A673 (cell line): ENCODE results near the gene CALM3. TPM values are rescaled to one million over a fixed set of nuclear protein-coding genes. Genes with fewer than 3 reads are reported as not detected.

ENCODE experiments used
- BruUV-seq: library from RNA; stranded (reverse); fragments of 400-500 nt; replicated peaks from 2 replicates; lab custom pipeline; 2021; lab: Mats Ljungman, UMichigan
- CTCF ChIA-PET: fragments of 300-600 bp; sonication (Branson Sonifier 250); formaldehyde crosslinking; loops from one replicate; lab custom pipeline; 2022; ENCODE audit warnings: antibody characterized with exemption; lab: Charles Lee
- POLR2A ChIA-PET: fragments of 300-600 bp; sonication (Branson Sonifier 250); formaldehyde crosslinking; loops from one replicate; lab custom pipeline; 2022; ENCODE audit warnings: antibody characterized with exemption; ENCODE audit not compliant: low non-redundant PET; lab: Charles Lee
- DNase-seq: peaks from one replicate; pipeline ENCODE4 v3.0.0-alpha.2; 2015; ENCODE audit warnings: low spot score
- H3K27ac ChIP-seq: fragments of 200-600 bp; sonication (generic); 2 replicates; pipeline ENCODE4 v1.5.1; 2016; ENCODE audit warnings: mixed run types, low read depth, mild to moderate bottlenecking, mixed read lengths, antibody characterized with exemption, low read length; ENCODE audit not compliant: poor library complexity, severe bottlenecking
- H3K27me3 ChIP-seq: fragments of 200-600 bp; sonication (generic); replicated peaks from 2 replicates; pipeline ENCODE4 v1.6.1; 2017; ENCODE audit warnings: mixed run types, low read depth, mild to moderate bottlenecking, mixed read lengths, antibody characterized with exemption, low read length; ENCODE audit not compliant: insufficient read depth, poor library complexity
- H3K36me3 ChIP-seq: fragments of 200-600 bp; sonication (generic); 2 replicates; pipeline ENCODE4 v1.6.1; 2016; ENCODE audit warnings: mixed run types, mild to moderate bottlenecking, mixed read lengths, antibody characterized with exemption, low read length; ENCODE audit not compliant: insufficient read depth, poor library complexity, severe bottlenecking
- H3K4me1 ChIP-seq: fragments of 200-600 bp; sonication (generic); 2 replicates; pipeline ENCODE4 v1.6.1; 2017; ENCODE audit warnings: mixed run types, mild to moderate bottlenecking, mixed read lengths, antibody characterized with exemption, low read length; ENCODE audit not compliant: insufficient read depth, poor library complexity, severe bottlenecking
- H3K4me3 ChIP-seq: fragments of 200-600 bp; sonication (generic); 2 replicates; pipeline ENCODE4 v1.5.1; 2016; ENCODE audit warnings: low read depth, mixed run types, mild to moderate bottlenecking, mixed read lengths, low read length; ENCODE audit not compliant: poor library complexity, severe bottlenecking
- H3K9me3 ChIP-seq: fragments of 200-600 bp; sonication (generic); 2 replicates; pipeline ENCODE4 v1.6.1; 2016; ENCODE audit warnings: mixed run types, low read depth, mild to moderate bottlenecking, mixed read lengths, antibody characterized with exemption, low read length; ENCODE audit not compliant: poor library complexity, severe bottlenecking
- CTCF ChIP-seq: fragments of 300-800, 200-600 bp; sonication (generic); conservative IDR thresholded peaks from 2 replicates; pipeline ENCODE4 v1.5.1; 2017; ENCODE audit warnings: low read depth, mild to moderate bottlenecking, antibody characterized with exemption, low read length, moderate library complexity, mixed read lengths
- EZH2 ChIP-seq: fragments of 200-600 bp; sonication (generic); IDR thresholded peaks from 2 replicates; pipeline ENCODE4 v1.6.1; 2017; ENCODE audit warnings: borderline replicate concordance, low read depth, mild to moderate bottlenecking, mixed read lengths, antibody characterized with exemption, low read length; ENCODE audit not compliant: poor library complexity, severe bottlenecking
- intact Hi-C: fragments of 100-400 bp; cut with micrococcal nuclease; formaldehyde crosslinking; loops from one replicate; pipeline ENCODE4 v1.10.0; 2022; ENCODE audit not compliant: unreplicated experiment
- total RNA-seq: library from RNA; stranded (reverse); gene quantifications from 2 replicates; pipeline ENCODE4 v1.2.3, GENCODE V29; 2021

Gene CALM3
- total RNA-seq, 1 experiment from 2014 or later: 272 TPM

GRCh38 chr19:46564701-46565100 lies 36.4 kb upstream of the CALM3 start:
- no peak for TF ChIP-seq EZH2
- TF ChIP-seq CTCF: no peak
- no TSS peak for BruUV-seq
- Histone ChIP-seq H3K36me3 (no peaks in the 10 kb centered on the region), H3K27me3 (no peaks in the 10 kb centered on the region), H3K27ac (no peak overlapping the region), H3K4me3 (no peak overlapping the region), H3K9me3 (no peaks in the 10 kb centered on the region), H3K4me1 (no peaks in the 10 kb centered on the region)
- intact Hi-C loops: no loop called here
- ChIA-PET POLR2A (interaction anchor here (0.6 kb wide), 1 partner anchor 34 kb away, joined by 3 read pairs; no protein-coding TSS in a partner anchor), CTCF (no interaction called here)
- no peak for DNase-seq

GRCh38 chr19:46571495-46571894 lies 29.6 kb upstream of the CALM3 start:
- H3K27ac ChIP-seq: no peak overlapping the region
- H3K27me3 ChIP-seq: no peaks in the 10 kb centered on the region
- intact Hi-C loops: no loop called here
- ChIA-PET POLR2A (no interaction called here), CTCF (interaction anchor here (0.5 to 1.0 kb wide), 5 partner anchors 29 to 899 kb away, joined by 3 read pairs; partner anchors contain the start of gene CALM3)
- H3K4me3 ChIP-seq: no peak overlapping the region
- no peak for TF ChIP-seq EZH2
- TF ChIP-seq CTCF: peak; percentile 46
- no peaks in the 10 kb centered on the region for H3K36me3 ChIP-seq
- H3K4me1 ChIP-seq: peaks cover 9% of the 10 kb centered on the region
- DNase-seq: peak; percentile 61
- no peaks in the 10 kb centered on the region for H3K9me3 ChIP-seq
- no TSS peak for BruUV-seq

DNA sequence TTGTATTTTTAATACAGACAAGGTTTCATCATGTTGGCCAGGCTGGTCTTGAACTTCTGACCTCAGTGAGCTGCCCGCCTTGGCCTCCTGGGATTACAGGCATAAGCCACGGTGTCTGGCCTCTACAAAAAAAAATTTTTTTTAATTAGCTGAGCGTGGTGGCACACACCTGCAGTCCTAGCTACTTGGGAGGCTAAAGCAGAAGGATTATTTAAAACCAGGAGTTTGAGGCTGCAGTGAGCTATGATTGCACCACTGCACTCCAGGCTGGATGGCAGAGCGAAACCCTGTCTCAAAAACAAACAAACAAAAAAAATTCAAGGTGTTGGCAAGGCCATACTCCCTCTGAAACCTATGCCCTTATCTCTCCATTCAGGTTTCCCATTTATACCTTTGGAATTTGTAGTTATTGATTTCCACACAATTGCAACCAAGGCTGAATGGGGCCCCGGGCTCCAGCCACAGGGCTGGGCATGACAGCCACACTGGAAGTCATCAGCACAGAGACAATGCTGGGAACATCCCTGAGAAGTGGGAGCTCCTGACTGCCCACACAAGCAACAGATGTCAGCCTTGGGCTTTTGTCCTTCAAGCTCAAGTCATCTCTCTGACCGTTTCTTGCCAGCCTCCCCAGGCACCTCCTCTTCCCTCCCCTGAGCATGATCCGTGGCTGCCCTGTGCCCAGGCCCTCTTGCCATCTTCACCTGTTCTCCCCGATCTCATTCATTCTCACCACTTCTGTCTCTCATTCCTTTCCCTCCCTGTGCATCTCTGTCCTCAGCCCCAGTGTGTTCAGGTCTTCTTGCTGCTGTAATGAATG lies 27.2 kb upstream of the CALM3 start:
- no peak for DNase-seq
- no peaks in the 10 kb centered on the region for H3K36me3 ChIP-seq
- H3K27ac ChIP-seq: no peak overlapping the region
- no peak overlapping the region for H3K4me3 ChIP-seq
- ChIA-PET POLR2A (no interaction called here), CTCF (interaction anchor here (1.0 kb wide), 1 partner anchor 28 kb away, joined by 8 read pairs; no protein-coding TSS in a partner anchor)
- H3K4me1 ChIP-seq: peaks cover 9% of the 10 kb centered on the region
- BruUV-seq: no TSS peak
- H3K27me3 ChIP-seq: no peaks in the 10 kb centered on the region
- intact Hi-C loops: no loop called here
- H3K9me3 ChIP-seq: no peaks in the 10 kb centered on the region
- TF ChIP-seq EZH2 (no peak), CTCF (no peak)
